GM23338 (cell line): ENCODE measurements around the gene NSMCE4A. TPM values are rescaled to one million over a fixed set of nuclear protein-coding genes. Genes with fewer than 3 reads are reported as not detected.

Source experiments
- ATAC-seq: fragments of 200-7000 bp; cut with Tn5 transposase; 3 replicates; pipeline ENCODE4 v1.9.1; 2020
- DNase-seq: peaks from one replicate; pipeline ENCODE4 v3.0.0-alpha.2; 2015; ENCODE audit warnings: low spot score
- H2AFZ ChIP-seq: fragments of 200-600 bp; sonication (generic); 2 replicates; pipeline ENCODE4 v1.8.0; 2016; ENCODE audit warnings: antibody characterized with exemption, mild to moderate bottlenecking, moderate library complexity
- H3F3A ChIP-seq: fragments of 200-600 bp; sonication (generic); replicated peaks from 2 replicates; pipeline ENCODE4 v1.8.0; 2017; ENCODE audit warnings: antibody characterized with exemption, mixed run types, low read depth
- H3K27ac ChIP-seq: fragments of 200-600 bp; sonication (generic); 2 replicates; pipeline ENCODE4 v1.6.1; 2016; ENCODE audit warnings: low read depth
- H3K27me3 ChIP-seq: fragments of 200-600 bp; sonication (generic); 2 replicates; pipeline ENCODE4 v1.8.0; 2016; ENCODE audit warnings: mild to moderate bottlenecking, mixed run types, moderate library complexity; ENCODE audit not compliant: insufficient read depth
- H3K36me3 ChIP-seq: fragments of 200-600 bp; sonication (generic); 2 replicates; pipeline ENCODE4 v1.8.0; 2016; ENCODE audit warnings: mild to moderate bottlenecking; ENCODE audit not compliant: insufficient read depth
- H3K4me1 ChIP-seq: fragments of 200-600 bp; sonication (generic); 2 replicates; pipeline ENCODE4 v1.8.0; 2016; ENCODE audit warnings: mild to moderate bottlenecking, moderate library complexity; ENCODE audit not compliant: insufficient read depth
- H3K4me2 ChIP-seq: fragments of 200-600 bp; sonication (generic); 2 replicates; pipeline ENCODE4 v1.7.1; 2017; ENCODE audit warnings: mixed run types
- H3K4me3 ChIP-seq: fragments of 200-600 bp; sonication (generic); 2 replicates; pipeline ENCODE4 v1.6.1; 2016; ENCODE audit warnings: mixed run types
- H3K79me2 ChIP-seq: fragments of 200-600 bp; sonication (generic); replicated peaks from 2 replicates; pipeline ENCODE4 v1.8.0; 2017; ENCODE audit warnings: mild to moderate bottlenecking; ENCODE audit not compliant: insufficient read depth
- H3K9me2 ChIP-seq: fragments of 200-600 bp; sonication (generic); 2 replicates; pipeline ENCODE4 v1.8.0; 2017; ENCODE audit not compliant: insufficient read depth
- H4K20me1 ChIP-seq: fragments of 200-600 bp; sonication (generic); replicated peaks from 2 replicates; pipeline ENCODE4 v1.8.0; 2017; ENCODE audit warnings: mild to moderate bottlenecking; ENCODE audit not compliant: insufficient read depth
- H3K27ac Mint-ChIP-seq: 2 replicates; pipeline ENCODE4 v1.8.0; 2020; ENCODE audit warnings: inconsistent platforms, mild to moderate bottlenecking, moderate library complexity, mixed read lengths
- H3K27me3 Mint-ChIP-seq: 3 replicates; pipeline ENCODE4 v1.8.0; 2022; ENCODE audit warnings: low read depth, mild to moderate bottlenecking, moderate library complexity, mixed read lengths, inconsistent platforms; ENCODE audit not compliant: insufficient read depth, poor library complexity
- H3K36me3 Mint-ChIP-seq: 3 replicates; pipeline ENCODE4 v1.8.0; 2021; ENCODE audit warnings: low read depth, mild to moderate bottlenecking, inconsistent platforms, moderate library complexity, mixed read lengths
- H3K4me1 Mint-ChIP-seq: 3 replicates; pipeline ENCODE4 v1.8.0; 2020; ENCODE audit warnings: mild to moderate bottlenecking, inconsistent platforms, mixed read lengths
- H3K4me3 Mint-ChIP-seq: 3 replicates; pipeline ENCODE4 v1.8.0; 2021; ENCODE audit warnings: moderate library complexity, mild to moderate bottlenecking, inconsistent platforms, mixed read lengths
- H3K9me3 Mint-ChIP-seq: 3 replicates; pipeline ENCODE4 v1.8.0; 2020; ENCODE audit warnings: moderate library complexity, mild to moderate bottlenecking, inconsistent platforms, mixed read lengths
- CREB1 ChIP-seq: fragments of 250-450 bp; sonication (Bioruptor Pico); IDR thresholded peaks from 2 replicates; pipeline ENCODE4 v1.5.0; 2020; ENCODE audit warnings: low read depth, mild to moderate bottlenecking, moderate library complexity
- CTCF ChIP-seq, 2 experiments: fragments of 200-600 bp in 1 of 2; sonication (generic) in 1 of 2; conservative IDR thresholded peaks; 2 replicates each; pipeline versions ENCODE4 v1.5.1 to v1.6.1; 2016 to 2017; ENCODE audit warnings: antibody characterized with exemption in 2 of 2, low read depth in 2 of 2, mild to moderate bottlenecking in 2 of 2, moderate library complexity in 1 of 2
- EZH2 ChIP-seq: fragments of 200-600 bp; sonication (generic); IDR thresholded peaks from one replicate; pipeline ENCODE4 v1.8.0; 2017; ENCODE audit warnings: antibody characterized with exemption, mild to moderate bottlenecking, low read depth; ENCODE audit not compliant: unreplicated experiment
- EZH2phosphoT487 ChIP-seq: fragments of 200-600 bp; sonication (generic); IDR thresholded peaks from one replicate; pipeline ENCODE4 v1.8.1; 2018; ENCODE audit warnings: antibody characterized with exemption; ENCODE audit not compliant: unreplicated experiment
- JUNB ChIP-seq: IDR thresholded peaks from one replicate; pipeline ENCODE4 v1.6.1; 2016; ENCODE audit warnings: antibody characterized with exemption; ENCODE audit not compliant: unreplicated experiment
- NANOG ChIP-seq: IDR thresholded peaks from 2 replicates; pipeline ENCODE4 v1.6.1; 2016; ENCODE audit warnings: antibody characterized with exemption, borderline replicate concordance
- STAT1 ChIP-seq: IDR thresholded peaks from one replicate; pipeline ENCODE4 v1.6.1; 2016; ENCODE audit warnings: antibody characterized with exemption; ENCODE audit not compliant: unreplicated experiment
- ZNF114 ChIP-seq: fragments of 250-450 bp; sonication (Bioruptor Pico); IDR thresholded peaks from 2 replicates; pipeline ENCODE4 v1.5.0; 2020; ENCODE audit warnings: mild to moderate bottlenecking, moderate library complexity
- ZNF331 ChIP-seq: fragments of 250-450 bp; sonication (Bioruptor Pico); IDR thresholded peaks from 2 replicates; pipeline ENCODE4 v1.5.0; 2020; ENCODE audit warnings: low read depth, mild to moderate bottlenecking, moderate library complexity
- ZNF462 ChIP-seq: fragments of 250-450 bp; sonication (Bioruptor Pico); IDR thresholded peaks from 2 replicates; pipeline ENCODE4 v1.5.0; 2020; ENCODE audit warnings: mild to moderate bottlenecking, moderate library complexity
- polyA plus RNA-seq: library from polyadenylated mRNA; unstranded; fragments of >200 nt; fragmentation: Nextera tagmentation; extraction: Ambion mirVana; gene quantifications from 2 replicates; pipeline ENCODE4 v1.2.1, GENCODE V29; 2016
- total RNA-seq: library from RNA; depleted of rRNA; stranded (reverse); fragments of >200 nt; shearing (Covaris generic); gene quantifications from 2 replicates; pipeline ENCODE4 v1.2.3, GENCODE V29; 2014
- TF ChIP-seq, protein P1 (sequence below): IDR thresholded peaks from one replicate; pipeline ENCODE4 v1.6.1; 2018; ENCODE audit warnings: antibody characterized with exemption; ENCODE audit not compliant: unreplicated experiment

The NSMCE4A gene
- total and polyA plus RNA-seq, 2 experiments from 2014 or later: 84.8 to 94.9 TPM

GRCh38 chr10:121990015-121990677, 15.1 kb upstream of the NSMCE4A start (continued):
- TF ChIP-seq ZNF331 (CRISPR knock-in tag): no peak
- TF ChIP-seq CREB1 (CRISPR knock-in tag): no peak
- no peak for TF ChIP-seq CTCF (conservative IDR thresholded peaks at IDR 0.05; ENCODE audit: low read depth in 2 of 2)
- no peak for TF ChIP-seq NANOG
- TF ChIP-seq, protein P1, sequence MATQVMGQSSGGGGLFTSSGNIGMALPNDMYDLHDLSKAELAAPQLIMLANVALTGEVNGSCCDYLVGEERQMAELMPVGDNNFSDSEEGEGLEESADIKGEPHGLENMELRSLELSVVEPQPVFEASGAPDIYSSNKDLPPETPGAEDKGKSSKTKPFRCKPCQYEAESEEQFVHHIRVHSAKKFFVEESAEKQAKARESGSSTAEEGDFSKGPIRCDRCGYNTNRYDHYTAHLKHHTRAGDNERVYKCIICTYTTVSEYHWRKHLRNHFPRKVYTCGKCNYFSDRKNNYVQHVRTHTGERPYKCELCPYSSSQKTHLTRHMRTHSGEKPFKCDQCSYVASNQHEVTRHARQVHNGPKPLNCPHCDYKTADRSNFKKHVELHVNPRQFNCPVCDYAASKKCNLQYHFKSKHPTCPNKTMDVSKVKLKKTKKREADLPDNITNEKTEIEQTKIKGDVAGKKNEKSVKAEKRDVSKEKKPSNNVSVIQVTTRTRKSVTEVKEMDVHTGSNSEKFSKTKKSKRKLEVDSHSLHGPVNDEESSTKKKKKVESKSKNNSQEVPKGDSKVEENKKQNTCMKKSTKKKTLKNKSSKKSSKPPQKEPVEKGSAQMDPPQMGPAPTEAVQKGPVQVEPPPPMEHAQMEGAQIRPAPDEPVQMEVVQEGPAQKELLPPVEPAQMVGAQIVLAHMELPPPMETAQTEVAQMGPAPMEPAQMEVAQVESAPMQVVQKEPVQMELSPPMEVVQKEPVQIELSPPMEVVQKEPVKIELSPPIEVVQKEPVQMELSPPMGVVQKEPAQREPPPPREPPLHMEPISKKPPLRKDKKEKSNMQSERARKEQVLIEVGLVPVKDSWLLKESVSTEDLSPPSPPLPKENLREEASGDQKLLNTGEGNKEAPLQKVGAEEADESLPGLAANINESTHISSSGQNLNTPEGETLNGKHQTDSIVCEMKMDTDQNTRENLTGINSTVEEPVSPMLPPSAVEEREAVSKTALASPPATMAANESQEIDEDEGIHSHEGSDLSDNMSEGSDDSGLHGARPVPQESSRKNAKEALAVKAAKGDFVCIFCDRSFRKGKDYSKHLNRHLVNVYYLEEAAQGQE: no peak
- no peak for TF ChIP-seq ZNF114 (CRISPR knock-in tag)
- TF ChIP-seq EZH2phosphoT487: no peak

DNA sequence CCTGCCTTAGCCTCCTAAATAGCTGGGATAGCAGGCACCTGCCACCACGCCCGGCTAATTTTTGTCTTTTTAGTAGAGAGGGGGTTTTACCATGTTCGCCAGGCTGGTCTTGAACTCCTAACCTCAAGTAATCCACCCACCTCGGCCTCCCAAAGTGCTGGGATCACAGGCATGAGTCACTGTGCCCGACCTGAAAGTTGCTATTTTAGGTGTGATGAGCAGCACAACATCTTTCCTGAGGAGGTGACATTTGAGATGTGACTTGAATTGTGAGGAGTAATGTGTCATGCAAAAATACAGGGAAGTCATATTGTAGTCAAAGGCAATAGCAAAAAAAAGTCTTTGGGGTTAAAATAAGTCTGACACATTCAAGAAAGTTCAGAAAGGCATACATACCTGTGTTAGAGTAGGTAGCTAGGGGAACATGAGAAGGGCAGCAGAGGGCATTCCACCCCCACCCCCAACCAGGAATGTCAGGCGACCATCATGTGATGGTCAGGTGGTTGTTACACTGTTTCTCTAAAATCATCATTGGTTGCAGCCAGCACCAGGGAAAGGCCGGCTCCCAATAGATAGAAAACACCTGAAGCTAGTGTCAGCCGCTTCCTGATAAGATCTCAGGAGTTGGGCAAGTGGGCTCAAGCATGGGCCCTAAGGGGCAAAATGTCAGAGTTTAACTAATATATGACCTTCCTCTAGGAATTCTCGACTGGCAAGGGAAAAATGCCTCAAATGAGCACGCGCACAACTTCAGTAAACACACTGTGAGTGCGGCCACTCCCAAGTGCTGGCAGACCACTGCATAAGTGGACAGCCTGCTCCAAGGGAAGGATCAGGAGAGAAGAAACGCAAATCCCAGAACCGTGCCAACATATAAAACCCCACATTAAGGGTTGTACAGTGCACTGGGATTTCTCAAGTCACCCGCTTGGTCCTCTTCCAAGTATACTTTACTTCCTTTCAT, 13.6 kb upstream of the NSMCE4A start, which contains the start of gene TACC2:
Gene TACC2, plus strand, starts transcription at position 803 of the 964 bp plus-strand sequence. CDS start 32,819 bp downstream, outside the sequence.
- H3K27me3 Mint-ChIP-seq: no peaks in the 10 kb centered on the region
- Histone ChIP-seq H4K20me1 (no peaks in the 10 kb centered on the region), H3K27me3 (no peaks in the 10 kb centered on the region), H3K36me3 (no peaks in the 10 kb centered on the region; the same call in 1 of the 2 replicates), H3K4me2 (no peak within 1 kb of the TSS), H3K27ac (no peak within 1 kb of the TSS), H3K4me3 (no peak within 1 kb of the TSS), H3F3A (no peaks in the 10 kb centered on the region), H3K79me2 (no peaks in the 10 kb centered on the region), H2AFZ (peak within 1 kb of the TSS; percentile 63; the same call in 1 of the 2 replicates), H3K4me1 (no peaks in the 10 kb centered on the region), H3K9me2 (no peaks in the 10 kb centered on the region)
- DNase-seq: no peak
- H3K9me3 Mint-ChIP-seq: peaks cover 29% of the 10 kb centered on the region
- peaks cover 4% of the 10 kb centered on the region; the same call in 2 of the 3 replicates for H3K4me1 Mint-ChIP-seq
- H3K4me3 Mint-ChIP-seq: no peak within 1 kb of the TSS
- peaks cover 21% of the 10 kb centered on the region for H3K36me3 Mint-ChIP-seq
- H3K27ac Mint-ChIP-seq: no peak within 1 kb of the TSS
- no peak for ATAC-seq
- TF ChIP-seq EZH2 (no peak), NANOG (no peak), JUNB (no peak), STAT1 (no peak), CREB1 (CRISPR knock-in tag) (no peak), EZH2phosphoT487 (no peak), ZNF462 (CRISPR knock-in tag) (no peak)
